HG03060 (cell line): ENCODE results near the gene NAIP.
"Not testable (repeated sequence)": the region's sequence is repeated elsewhere in the genome, so short reads cannot be mapped to it uniquely, and the experiment has no call there.

ENCODE experiments used
- ATAC-seq: cut with Tn5 transposase; IDR thresholded peaks from one replicate; pipeline ENCODE4 v1.9.1; 2021; ENCODE audit warnings: low read depth, moderate number of reproducible peaks; ENCODE audit not compliant: unreplicated experiment

The NAIP gene

GRCh38 chr5:70931709-70932368 lies 93.3 kb downstream of the NAIP start:
- not testable (repeated sequence) for ATAC-seq

GRCh38 chr5:70925211-70925562 lies 100.0 kb downstream of the NAIP start:
- ATAC-seq: not testable (repeated sequence)
